Pancreas (tissue), 10 donors: ENCODE results near the gene MOB4. TPM values are rescaled to one million over a fixed set of nuclear protein-coding genes. Genes with fewer than 3 reads are reported as not detected.

ENCODE experiments used
- ATAC-seq, 4 donors: fragments of 200-7000 bp; cut with Tn5 transposase; one replicate each; pipeline versions ENCODE4 v1.8.0 to v1.9.1; 2020; ENCODE audit warnings: mild to moderate bottlenecking in 4 of 4, moderate library complexity in 4 of 4
- DNase-seq, 6 donors: peaks; one replicate each; pipeline ENCODE4 v3.0.0-alpha.2; 2020
- FAIRE-seq: peaks from 2 replicates; lab custom pipeline; 2012; peaks lifted over from hg19 to GRCh38; lab: Jason Lieb, UNC
- H3K27ac ChIP-seq, 4 donors: fragments of 200-600 bp; sonication (generic); 1 replicate in 3 of 4; 2 replicates in 1 of 4; pipeline versions ENCODE4 v1.5.0 to v1.8.0; 2020
- H3K27me3 ChIP-seq, 4 donors: fragments of 200-600 bp; one replicate each; pipeline ENCODE4 v1.8.0; 2021
- H3K36me3 ChIP-seq, 3 donors: fragments of 200-600 bp; sonication (generic) in 1 of 3; one replicate each; pipeline versions ENCODE4 v1.5.0 to v1.8.0; 2020 to 2021
- H3K4me1 ChIP-seq, 3 donors: fragments of 200-600 bp; one replicate each; pipeline ENCODE4 v1.8.0; 2021
- H3K4me3 ChIP-seq, 4 donors: fragments of 200-600 bp; sonication (generic) in 2 of 4; one replicate each; pipeline versions ENCODE4 v1.5.0 to v1.8.0; 2020 to 2021
- H3K9me3 ChIP-seq, 4 donors: fragments of 200-600 bp; one replicate each; pipeline ENCODE4 v1.8.0; 2021
- CTCF ChIP-seq, 4 donors: fragments of 200-600 bp; sonication (generic) in 3 of 4; IDR thresholded peaks; one replicate each; pipeline versions ENCODE4 v1.5.0 to v1.8.0; 2021; ENCODE audit warnings: antibody characterized with exemption in 4 of 4
- WGBS, 2 donors: extraction: QIAGEN DNeasy Blood & Tissue Kit; methylation state at CpG; one replicate each; pipeline ENCODE4 v1.1.7; 2013; 5-methylcytosine and 5-hydroxymethylcytosine counted together
- intact Hi-C, 3 donors: fragments of 100-400 bp; cut with DNase I; formaldehyde crosslinking; loops; one replicate each; pipeline versions ENCODE4 v1.11.1 to v1.14.2; 2022
- polyA plus RNA-seq, 2 donors: library from polyadenylated mRNA; stranded (reverse); fragments of 200-250 nt; gene quantifications; one replicate each; pipeline ENCODE4 v1.2.3, GENCODE V29; 2013
- total RNA-seq, 6 donors: library from RNA; stranded (reverse); fragmentation: NEBNext Ultra II Directional in 4 of 6; extraction: Animal tissue kit (Norgen Biotek cat#: 25700) in 4 of 6; gene quantifications; one replicate each; pipeline versions ENCODE4 v1.2.1 to v1.2.4, GENCODE V29; 2021 to 2023
- donor health status: healthy with polysubstance abuse.
- donor health status: DM: no; HTN: no; CAD: no; lungs with moderate emphysema.
- donor health status: DM: no; HTN: no; CAD: no.
- donor health status: control.
- donor health status: control.
- donor health status: Bipolar disorder and iron deficiency.
- donor health status: DM: yes; HTN: yes; CAD: no.
- donor health status: DM: no; HTN: no; CAD: no.
- donor health status: DM: no; HTN: no; CAD: no.
- donor health status: DM: yes; HTN: yes; CAD: no.

MOB4 gene
- total and polyA plus RNA-seq, 8 donors = 4.6 to 18.3 (median 6.9) TPM

GRCh38 chr2:197486175-197486574 lies 29.7 kb upstream of the MOB4 start:
- DNase-seq = no peak
- H3K4me3 ChIP-seq = no peak overlapping the region
- H3K9me3 ChIP-seq = peaks cover 0 to 2% (median 0%) of the 10 kb centered on the region in 4 donors
- 86 to 90% methylated on average over 2 of the region's 2 CpGs for WGBS, 2 donors
- no peak for TF ChIP-seq CTCF (IDR thresholded peaks at IDR 0.05)
- no peaks in the 10 kb centered on the region for H3K4me1 ChIP-seq
- no peaks in the 10 kb centered on the region for H3K27me3 ChIP-seq
- ATAC-seq = no peak
- no peak overlapping the region for H3K27ac ChIP-seq
- peaks cover 0 to 46% (median 36%) of the 10 kb centered on the region in 3 donors for H3K36me3 ChIP-seq
- intact Hi-C loops = no loop called here
- no peak for FAIRE-seq

GRCh38 chr2:197487385-197487784 lies 28.5 kb upstream of the MOB4 start:
- H3K36me3 ChIP-seq = peaks cover 4 to 58% (median 48%) of the 10 kb centered on the region in 3 donors
- intact Hi-C loops = no loop called here
- peaks cover 0 to 2% (median 0%) of the 10 kb centered on the region in 4 donors for H3K9me3 ChIP-seq
- H3K4me3 ChIP-seq = no peak overlapping the region
- no peak overlapping the region for H3K27ac ChIP-seq
- no peak for DNase-seq
- no peak for ATAC-seq
- no peak for TF ChIP-seq CTCF (IDR thresholded peaks at IDR 0.05)
- WGBS, 2 donors = 90 to 94% methylated on average over 4 of the region's 4 CpGs
- no peak for FAIRE-seq
- H3K27me3 ChIP-seq = no peaks in the 10 kb centered on the region
- no peaks in the 10 kb centered on the region for H3K4me1 ChIP-seq

GRCh38 chr2:197495433-197496134 lies 20.3 kb upstream of the MOB4 start:
- FAIRE-seq (no peak), ATAC-seq (no peak), DNase-seq (no peak)
- H3K27ac ChIP-seq = no peak overlapping the region
- intact Hi-C loops = no loop called here
- no peak for TF ChIP-seq CTCF (IDR thresholded peaks at IDR 0.05)
- no peaks in the 10 kb centered on the region for H3K27me3 ChIP-seq
- 89 to 94% methylated on average over 2 of the region's 2 CpGs for WGBS, 2 donors
- peaks cover 11 to 56% (median 36%) of the 10 kb centered on the region in 3 donors for H3K36me3 ChIP-seq
- no peaks in the 10 kb centered on the region for H3K9me3 ChIP-seq
- peaks cover 15 to 32% (median 27%) of the 10 kb centered on the region in 3 donors for H3K4me1 ChIP-seq
- H3K4me3 ChIP-seq = no peak overlapping the region

- Histone ChIP-seq H3K4me1 (peaks cover 17 to 37% (median 27%) of the 10 kb centered on the region in 3 donors), H3K27me3 (no peaks in the 10 kb centered on the region), H3K27ac (no peak overlapping the region), H3K4me3 (no peak overlapping the region), H3K9me3 (no peaks in the 10 kb centered on the region), H3K36me3 (peaks cover 10 to 45% (median 25%) of the 10 kb centered on the region in 3 donors)
- no peak for ATAC-seq
- no peak for FAIRE-seq
- no peak for TF ChIP-seq CTCF (IDR thresholded peaks at IDR 0.05)
- DNase-seq = no peak
- intact Hi-C loops = no loop called here
Observed at GRCh38 chr2:197496695-197497094, 19.2 kb upstream of the MOB4 start.

- peak overlapping the region in 1 of 4 donors; percentile 80 for H3K4me3 ChIP-seq
- H3K4me1 ChIP-seq = peaks cover 24 to 43% (median 28%) of the 10 kb centered on the region in 3 donors
- H3K9me3 ChIP-seq = no peaks in the 10 kb centered on the region
- 10% methylated on average over 2 of the region's 2 CpGs for WGBS, 2 donors
- no peak for TF ChIP-seq CTCF (IDR thresholded peaks at IDR 0.05)
- H3K27me3 ChIP-seq = no peaks in the 10 kb centered on the region
- peak overlapping the region in 1 of 4 donors; percentile 100 for H3K27ac ChIP-seq
- no peak for DNase-seq
- no peak for FAIRE-seq
- H3K36me3 ChIP-seq = peaks cover 6 to 39% (median 19%) of the 10 kb centered on the region in 3 donors
- ATAC-seq = no peak
- intact Hi-C loops = no loop called here
Observed at GRCh38 chr2:197497326-197497725, 18.5 kb upstream of the MOB4 start.
